Ovary (tissue), 3 donors: Measurements from ENCODE around the gene ARHGEF28.

ENCODE experiments used
- CTCF ChIP-seq, 3 donors: fragments of 450-650 bp in 2 of 3; fragments of 200-600 bp in 1 of 3; IDR thresholded peaks; one replicate each; pipeline versions ENCODE4 v1.5.1 to v1.8.0; 2016 to 2022; ENCODE audit warnings: antibody characterized with exemption in 3 of 3, mild to moderate bottlenecking in 1 of 3
- POLR2A ChIP-seq: fragments of 450-650 bp; IDR thresholded peaks from one replicate; pipeline ENCODE4 v1.6.1; 2017; ENCODE audit warnings: antibody characterized with exemption, mild to moderate bottlenecking, moderate library complexity
- donor health status: DM: no; HTN: no; CAD: no.

- TF ChIP-seq CTCF (IDR thresholded peaks at IDR 0.05) (no peak), POLR2A (no peak)
Observed at GRCh38 chr5:73913971-73914370, 288.0 kb downstream of the ARHGEF28 start.
